HG03108 (cell line): Measurements from ENCODE around the gene CD6.

ENCODE experiments used
- ATAC-seq: cut with Tn5 transposase; IDR thresholded peaks from one replicate; pipeline ENCODE4 v1.9.1; 2021; ENCODE audit warnings: moderate library complexity; ENCODE audit not compliant: unreplicated experiment

The CD6 gene

GRCh38 chr11:61007956-61008896 is 36.7 kb downstream of the CD6 start:
- ATAC-seq: no peak

- ATAC-seq: no peak
Observed at GRCh38 chr11:61008971-61009370, 37.5 kb downstream of the CD6 start.

- no peak for ATAC-seq
Observed at GRCh38 chr11:61009392-61010275, 38.2 kb downstream of the CD6 start.

- no peak for ATAC-seq
Observed at GRCh38 chr11:61010466-61011228, 39.2 kb downstream of the CD6 start.

GRCh38 chr11:61011229-61011870 is 39.9 kb downstream of the CD6 start:
- ATAC-seq: no peak

- no peak for ATAC-seq
Observed at GRCh38 chr11:61011950-61012736, 40.7 kb downstream of the CD6 start.

GRCh38 chr11:61012737-61013215 is 41.3 kb downstream of the CD6 start:
- no peak for ATAC-seq

GRCh38 chr11:61018059-61018458 is 46.6 kb downstream of the CD6 start:
- ATAC-seq: no peak

- ATAC-seq: no peak
Observed at GRCh38 chr11:61019037-61019831, 47.8 kb downstream of the CD6 start.

- no peak for ATAC-seq
Observed at GRCh38 chr11:61019832-61020405, 48.4 kb downstream of the CD6 start.

- ATAC-seq: no peak
Observed at GRCh38 chr11:61020551-61021235, 49.2 kb downstream of the CD6 start.

- ATAC-seq: no peak
Observed at GRCh38 chr11:61021661-61022212, 50.3 kb downstream of the CD6 start.

- no peak for ATAC-seq
Observed at GRCh38 chr11:61022311-61023085, 51.0 kb downstream of the CD6 start.

GRCh38 chr11:61023086-61023965 is 51.8 kb downstream of the CD6 start:
- no peak for ATAC-seq

- ATAC-seq: no peak
Observed at GRCh38 chr11:61023966-61024295, 52.5 kb downstream of the CD6 start.
